Pulmonary artery endothelial cell (primary cell): ENCODE data around the gene PARP9. TPM values are rescaled to one million over a fixed set of nuclear protein-coding genes. Genes with fewer than 3 reads are reported as not detected.
"Not testable (repeated sequence)": the region's sequence is repeated elsewhere in the genome, so short reads cannot be mapped to it uniquely, and the experiment has no call there.

Experiments
- DNase-seq: peaks from one replicate; pipeline ENCODE4 v3.0.0-alpha.2; 2011; ENCODE audit warnings: low read depth, low spot score
- total RNA-seq: library from RNA; depleted of rRNA; stranded (reverse); fragments of >200 nt; gene quantifications from 2 replicates; pipeline ENCODE4 v1.2.3, GENCODE V29; 2014

Gene PARP9
- total RNA-seq, 1 donor from 2014 or later, result 16.8 TPM

GRCh38 chr3:122576174-122576940, 12.3 kb upstream of the PARP9 start:
- DNase-seq, result no peak

- DNase-seq, result peak; percentile 7
Observed at GRCh38 chr3:122572940-122573412, 8.9 kb upstream of the PARP9 start.

DNA sequence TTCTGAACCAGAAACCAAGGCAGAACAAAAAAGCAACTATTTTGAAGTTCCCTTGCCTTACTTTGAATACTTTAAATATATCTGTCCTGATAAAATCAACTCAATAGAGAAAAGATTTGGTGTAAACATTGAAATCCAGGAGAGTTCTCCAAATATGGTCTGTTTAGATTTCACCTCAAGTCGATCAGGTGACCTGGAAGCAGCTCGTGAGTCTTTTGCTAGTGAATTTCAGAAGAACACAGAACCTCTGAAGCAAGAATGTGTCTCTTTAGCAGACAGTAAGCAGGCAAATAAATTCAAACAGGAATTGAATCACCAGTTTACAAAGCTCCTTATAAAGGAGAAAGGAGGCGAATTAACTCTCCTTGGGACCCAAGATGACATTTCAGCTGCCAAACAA, 4.7 kb upstream of the PARP9 start:
- no peak for DNase-seq

GRCh38 chr3:122568131-122568530, 4.0 kb upstream of the PARP9 start:
- DNase-seq, result not testable (repeated sequence)

DNA sequence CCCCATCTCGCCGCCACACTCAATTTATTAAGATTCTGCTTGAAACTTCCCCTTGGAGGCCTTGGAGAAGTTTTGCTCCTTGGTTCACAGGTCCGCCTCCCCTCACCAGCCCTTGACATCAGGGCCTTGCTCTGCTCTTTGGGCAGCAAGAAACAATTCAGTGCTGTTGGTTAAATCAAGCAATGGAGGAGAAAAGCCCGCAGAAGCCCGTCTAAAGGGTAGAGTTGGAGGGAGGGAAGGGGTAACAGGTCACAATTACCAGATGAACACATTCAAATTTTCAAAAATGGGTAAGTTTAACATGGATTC, 429 bp downstream of the PARP9 start:
- no peak for DNase-seq

DNA sequence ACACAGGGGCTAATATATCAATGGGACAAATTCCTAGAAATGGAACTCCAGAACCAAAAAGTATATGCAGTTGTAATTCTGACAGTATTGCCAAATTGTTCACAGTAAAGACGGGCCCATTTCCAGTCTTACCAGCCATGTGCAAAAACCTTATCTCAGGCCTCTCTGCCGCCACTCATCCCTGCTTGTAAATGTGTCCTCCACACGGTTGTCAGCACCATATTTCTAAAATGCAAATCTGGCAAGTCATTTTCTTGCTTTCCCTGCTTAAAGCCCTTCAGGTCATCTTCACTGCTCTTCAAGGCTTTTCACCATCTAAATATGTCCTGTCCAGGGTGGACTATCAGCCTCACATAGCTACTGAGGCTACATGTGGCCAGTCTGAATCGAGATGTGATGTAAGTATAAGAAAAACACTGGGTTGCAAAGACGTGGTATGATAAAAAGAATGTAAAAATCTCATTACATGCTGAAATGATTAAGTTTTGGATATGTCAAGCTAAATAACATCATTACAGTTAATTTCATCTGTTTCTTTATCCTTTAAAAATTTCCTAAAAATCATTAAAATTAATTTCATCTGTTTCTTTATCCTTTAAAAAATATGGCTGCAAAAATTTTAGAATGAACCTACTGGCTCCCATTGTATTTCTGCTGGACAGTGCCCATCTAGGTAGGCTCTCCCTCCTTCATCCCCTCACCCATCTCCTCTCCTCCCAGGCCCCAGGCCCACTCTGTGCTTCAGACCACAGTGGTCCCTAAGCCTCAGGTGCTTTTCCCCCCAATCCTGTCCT, 980 bp downstream of the PARP9 start:
- no peak for DNase-seq

GRCh38 chr3:122560680-122561079, 3.4 kb downstream of the PARP9 start:
- DNase-seq, result peak; percentile 22

GRCh38 chr3:122559906-122560305, 4.2 kb downstream of the PARP9 start:
- DNase-seq, result no peak

- no peak for DNase-seq
Observed at GRCh38 chr3:122558605-122559004, 5.5 kb downstream of the PARP9 start.

GRCh38 chr3:122557356-122557755, 6.7 kb downstream of the PARP9 start:
- DNase-seq, result no peak

GRCh38 chr3:122555275-122556071, 8.6 kb downstream of the PARP9 start:
- no peak for DNase-seq

DNA sequence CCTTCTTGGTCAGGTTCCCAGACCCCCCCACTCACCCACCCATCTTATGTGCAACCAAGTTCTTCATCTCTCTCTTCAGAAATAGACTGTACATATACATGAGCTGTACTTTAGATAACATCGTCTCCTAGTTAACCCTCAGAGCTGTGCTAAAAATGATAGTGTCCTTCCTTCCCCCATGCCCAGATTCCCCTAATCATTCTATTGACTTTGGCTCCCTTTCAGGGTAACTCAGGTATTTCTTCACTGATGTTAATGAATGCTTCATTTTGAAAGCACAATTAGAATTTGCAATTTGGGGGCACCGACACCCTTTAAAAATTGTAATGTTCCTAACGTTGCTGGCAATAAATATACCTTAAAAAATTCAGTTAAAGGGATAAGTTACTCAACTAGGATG, 10.9 kb downstream of the PARP9 start:
- no peak for DNase-seq

- DNase-seq, result no peak
Observed at GRCh38 chr3:122548619-122549018, 15.5 kb downstream of the PARP9 start.

DNA sequence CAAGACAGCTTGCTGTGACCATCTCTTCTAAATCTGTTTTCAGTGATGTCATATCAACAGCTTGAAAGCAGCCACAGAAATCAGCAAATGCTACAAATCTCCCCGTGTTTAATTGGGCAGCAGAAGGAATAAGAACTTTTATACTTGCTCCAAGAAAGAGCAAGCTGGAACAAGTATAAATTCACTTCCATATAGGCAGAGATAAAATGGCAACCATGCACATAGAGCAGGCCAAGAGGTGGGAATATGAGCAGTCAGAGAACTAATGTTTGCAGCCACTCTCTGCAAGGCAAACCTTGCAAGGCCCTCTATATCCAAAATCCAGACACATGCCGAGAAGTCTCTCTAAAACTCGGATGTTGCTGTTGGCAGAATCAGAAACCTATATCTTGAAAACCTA, 16.0 kb downstream of the PARP9 start:
- no peak for DNase-seq

- DNase-seq, result no peak
Observed at GRCh38 chr3:122546151-122546550, 17.9 kb downstream of the PARP9 start.

GRCh38 chr3:122538956-122539490, 25.1 kb downstream of the PARP9 start:
- DNase-seq, result no peak

GRCh38 chr3:122536632-122537001, 27.5 kb downstream of the PARP9 start:
- no peak for DNase-seq

DNA sequence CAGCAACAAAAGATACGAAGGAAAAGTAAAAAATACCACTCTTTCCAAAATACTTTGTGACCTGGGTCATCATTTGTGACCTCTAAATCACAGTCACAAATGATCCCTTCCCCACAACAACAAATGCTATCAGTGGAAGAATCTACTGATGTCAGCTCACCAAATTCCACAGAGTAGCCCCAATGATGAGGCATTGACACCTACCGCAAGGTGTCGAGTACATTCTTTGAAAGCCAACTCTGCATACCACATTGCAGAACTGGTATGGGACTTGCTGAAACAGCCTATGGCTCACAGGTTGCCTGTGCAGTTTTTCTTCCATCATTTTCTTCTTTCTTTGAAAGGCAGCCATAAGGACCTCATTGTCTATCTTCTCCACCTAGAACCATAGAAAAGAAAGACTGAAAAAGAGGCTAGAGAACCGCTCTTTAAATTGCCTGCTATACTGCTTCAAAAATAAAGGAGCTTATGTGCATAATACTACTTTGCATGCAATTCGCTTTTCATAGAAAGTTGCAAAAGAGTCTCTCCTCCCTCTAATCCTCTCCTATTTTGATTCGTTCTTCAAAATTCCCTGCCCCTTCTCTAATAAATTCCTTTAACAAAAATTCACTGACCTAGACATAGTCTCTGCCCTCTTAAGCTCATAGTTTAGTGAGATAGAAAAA, 28.0 kb downstream of the PARP9 start:
- no peak for DNase-seq

- DNase-seq, result no peak
Observed at GRCh38 chr3:122533931-122534334, 30.2 kb downstream of the PARP9 start.

- DNase-seq, result no peak
Observed at GRCh38 chr3:122533480-122533879, 30.6 kb downstream of the PARP9 start.

DNA sequence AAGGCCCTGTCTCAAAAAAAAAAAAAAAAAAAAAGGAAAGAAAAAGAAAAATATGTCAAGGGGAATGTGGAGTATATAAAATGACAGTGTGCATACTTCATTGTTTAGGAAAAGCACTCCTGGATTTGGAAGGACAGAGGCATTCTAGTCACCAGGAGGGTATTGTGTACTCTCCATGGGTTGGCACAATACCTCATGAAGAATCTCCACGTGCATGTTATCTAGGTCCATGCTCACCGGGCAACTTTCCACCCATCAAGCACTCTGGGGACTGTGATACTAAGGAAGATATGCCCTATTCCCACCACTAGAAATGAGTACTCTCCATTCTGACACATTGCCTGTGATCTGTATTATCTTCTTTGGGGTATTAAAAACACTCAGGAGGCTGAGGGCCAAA, 33.9 kb downstream of the PARP9 start:
- no peak for DNase-seq
